Measurements from ENCODE around the gene SH2D4B. TPM values are rescaled to one million over a fixed set of nuclear protein-coding genes. Genes with fewer than 3 reads are reported as not detected.

Gene SH2D4B
- total RNA-seq, 1 experiment from 2014 or later: 0.07 TPM

- H3K27ac Mint-ChIP-seq: no peak overlapping the region
- Histone ChIP-seq H4K8ac (replicated peaks; ENCODE audit: insufficient read length, low read depth, low read length) (no peak overlapping the region), H3K27me3 (ENCODE audit: insufficient read depth, low read length) (no peaks in the 10 kb centered on the region), H4K91ac (ENCODE audit: insufficient read length, low read depth, low read length) (no peak overlapping the region), H2BK120ac (ENCODE audit: low read depth, low read length, poor library complexity, severe bottlenecking) (no peak overlapping the region), H3T11ph (ENCODE audit: low read length) (no peak overlapping the region), H4K5ac (ENCODE audit: insufficient read length, low read depth, low read length) (no peak overlapping the region), H3K4me1 (ENCODE audit: insufficient read depth, low read length) (no peaks in the 10 kb centered on the region), H3K23me2 (ENCODE audit: insufficient read length, low read depth, low read length, poor library complexity, severe bottlenecking) (no peaks in the 10 kb centered on the region), H3K4ac (ENCODE audit: low read depth, low read length) (no peak overlapping the region), H2BK5ac (ENCODE audit: insufficient read length, low read length) (no peak overlapping the region), H3K23ac (ENCODE audit: insufficient read length, low read depth, low read length) (no peak overlapping the region), H3K79me2 (ENCODE audit: insufficient read depth, low read length) (peaks cover 5% of the 10 kb centered on the region; the same call in 1 of the 2 replicates), H3K18ac (ENCODE audit: insufficient read length, low read depth, low read length) (no peak overlapping the region), H3K4me2 (ENCODE audit: insufficient read depth, insufficient read length, low read length) (no peak overlapping the region), H2AK5ac (ENCODE audit: insufficient read length, low read length) (no peak overlapping the region), H2BK12ac (ENCODE audit: insufficient read length, low read depth, low read length) (no peak overlapping the region), H3K27ac (ENCODE audit: insufficient read length, low read depth, low read length) (no peak overlapping the region), H3K9ac (ENCODE audit: extremely low read depth, insufficient read length, low read length) (no peak overlapping the region), H3K56ac (ENCODE audit: insufficient read length, low read depth, low read length) (no peak overlapping the region), H2BK20ac (ENCODE audit: low read depth, low read length, poor library complexity, severe bottlenecking) (no peak overlapping the region), H3K9me3 (ENCODE audit: control insufficient read depth, low read depth, low read length) (no peaks in the 10 kb centered on the region), H3K79me1 (ENCODE audit: insufficient read depth, low read depth, low read length, poor library complexity, severe bottlenecking) (peaks cover 6% of the 10 kb centered on the region), H3K14ac (ENCODE audit: insufficient read depth, low read length) (no peak overlapping the region), H2AFZ (ENCODE audit: low read length) (no peak overlapping the region), H4K20me1 (ENCODE audit: control insufficient read depth, insufficient read depth, insufficient read length) (no peaks in the 10 kb centered on the region), H2BK15ac (ENCODE audit: low read depth, low read length) (no peak overlapping the region)
- WGBS (ENCODE audit: extremely low coverage, insufficient read length, low lambda C conversion rate): no CpG with 5 or more reads among the region's 6 CpGs
- TF ChIP-seq CTCF (conservative IDR thresholded peaks at IDR 0.05): no peak
- H3K27me3 Mint-ChIP-seq (ENCODE audit: low read depth): no peaks in the 10 kb centered on the region
- H3K36me3 Mint-ChIP-seq (ENCODE audit: insufficient read depth in 1 of 3, low read depth in 3 of 3): peaks cover 16 to 38% (median 19%) of the 10 kb centered on the region in 3 experiments
- H3K4me3 Mint-ChIP-seq: no peak overlapping the region
- DNase-seq: no peak
- no peaks in the 10 kb centered on the region; a peak in 1 of 5 replicates for H3K9me3 Mint-ChIP-seq
- peaks cover 9 to 15% of the 10 kb centered on the region in 2 experiments for H3K4me1 Mint-ChIP-seq
Measured at GRCh38 chr10:80492848-80493521, 44.7 kb upstream of the SH2D4B start.
